ENCODE measurements around the gene GPC3.

The GPC3 gene

GRCh38 chrX:133838761-133839676 lies 146.4 kb downstream of the GPC3 start:
- H3K4me3 Mint-ChIP-seq, result no peak overlapping the region
- ATAC-seq, result no peak
- no peak overlapping the region for H3K27ac Mint-ChIP-seq
- H3K4me1 Mint-ChIP-seq, result no peaks in the 10 kb centered on the region
- DNase-seq, result peak; percentile 5 to 9
- H3K9me3 Mint-ChIP-seq, result no peaks in the 10 kb centered on the region
- no peaks in the 10 kb centered on the region for H3K27me3 Mint-ChIP-seq

GRCh38 chrX:133837091-133837490 lies 148.3 kb downstream of the GPC3 start:
- DNase-seq (no peak), ATAC-seq (no peak)
- no peak overlapping the region for H3K27ac Mint-ChIP-seq
- H3K4me1 Mint-ChIP-seq, result no peaks in the 10 kb centered on the region
- no peaks in the 10 kb centered on the region for H3K9me3 Mint-ChIP-seq
- H3K27me3 Mint-ChIP-seq, result no peaks in the 10 kb centered on the region
- no peak overlapping the region for H3K4me3 Mint-ChIP-seq

DNA sequence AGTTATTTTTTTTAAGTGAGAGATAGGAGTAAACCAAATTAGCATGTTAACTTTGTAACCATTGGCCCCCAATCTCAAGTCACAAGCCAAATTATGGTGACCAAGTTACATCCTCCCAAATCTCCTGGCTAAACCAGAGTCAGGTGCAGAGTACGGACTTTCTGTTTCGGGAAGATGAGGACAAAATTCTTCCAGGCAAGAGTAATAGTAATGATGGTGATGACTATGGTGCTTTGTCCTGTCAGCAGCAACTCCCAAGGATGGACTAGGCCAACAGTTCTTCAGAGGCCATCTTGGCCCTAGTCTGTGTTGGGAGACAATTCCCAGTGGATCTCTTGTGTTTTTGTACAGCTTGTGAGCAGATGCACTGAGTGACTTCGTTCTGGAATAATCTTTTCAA lies 148.8 kb downstream of the GPC3 start:
- Mint-ChIP-seq H3K4me1 (no peaks in the 10 kb centered on the region), H3K9me3 (no peaks in the 10 kb centered on the region), H3K27me3 (no peaks in the 10 kb centered on the region), H3K27ac (no peak overlapping the region), H3K4me3 (no peak overlapping the region)
- no peak for ATAC-seq
- no peak for DNase-seq

DNA sequence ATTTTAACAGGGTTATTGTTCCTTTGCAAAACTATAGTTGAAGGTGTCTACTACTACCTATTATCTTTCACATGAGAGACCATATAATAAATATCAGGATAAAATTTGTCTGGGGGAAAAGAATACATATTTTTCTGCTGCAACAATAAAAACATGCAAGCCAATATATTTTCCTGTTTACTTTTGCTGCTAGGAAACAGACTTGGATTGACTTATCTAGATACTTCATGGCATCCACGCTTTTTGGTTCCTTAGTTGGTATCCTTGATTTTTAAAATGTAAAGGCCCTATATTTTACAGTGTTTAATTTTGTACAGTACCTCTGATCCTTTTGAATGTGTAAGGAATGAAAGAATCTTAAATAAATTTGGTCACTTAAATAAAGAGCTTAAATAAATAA lies 150.6 kb downstream of the GPC3 start:
- Mint-ChIP-seq H3K27me3 (no peaks in the 10 kb centered on the region), H3K9me3 (no peaks in the 10 kb centered on the region), H3K4me1 (no peaks in the 10 kb centered on the region), H3K27ac (no peak overlapping the region), H3K4me3 (no peak overlapping the region)
- ATAC-seq (no peak), DNase-seq (no peak)

DNA sequence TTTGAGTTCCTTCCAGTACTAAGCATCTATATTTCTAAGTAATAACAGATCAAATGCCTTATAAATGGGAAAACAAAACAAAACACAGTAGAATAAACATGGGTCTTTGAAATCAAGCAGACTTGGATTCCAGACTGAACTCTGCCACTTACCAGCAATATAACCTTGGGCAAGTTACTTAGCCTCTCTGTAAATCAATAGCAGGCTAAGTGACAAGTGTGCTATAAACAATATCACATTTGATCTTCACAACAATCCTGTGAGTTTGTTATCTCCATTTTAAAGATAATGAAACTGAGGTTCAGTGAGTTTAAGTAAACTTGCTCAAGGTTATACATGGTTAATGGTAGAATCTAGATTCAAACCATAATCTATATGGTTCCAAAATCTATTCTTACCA lies 165.8 kb downstream of the GPC3 start:
- DNase-seq, result no peak
- Mint-ChIP-seq H3K9me3 (no peaks in the 10 kb centered on the region), H3K4me3 (no peak overlapping the region), H3K27me3 (no peaks in the 10 kb centered on the region), H3K4me1 (no peaks in the 10 kb centered on the region), H3K27ac (no peak overlapping the region)
- no peak for ATAC-seq

DNA sequence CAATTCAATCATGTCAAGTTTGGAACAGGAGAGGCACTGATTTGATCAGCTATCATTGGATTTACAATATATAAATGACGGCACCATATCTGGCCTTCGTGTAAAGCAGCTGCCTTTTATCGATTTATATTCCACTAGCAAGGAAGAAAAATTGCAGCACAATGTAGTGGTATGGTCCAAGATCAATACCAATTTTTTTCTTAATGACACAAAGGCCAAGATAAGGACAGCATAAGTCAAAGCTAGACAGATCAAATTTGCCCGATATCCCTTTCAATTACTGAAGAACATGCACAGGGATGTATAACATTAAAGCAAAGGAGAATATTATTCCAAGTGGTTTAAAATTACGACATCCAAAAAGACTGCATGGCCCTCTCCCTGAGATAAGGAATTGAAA lies 167.4 kb downstream of the GPC3 start:
- H3K4me3 Mint-ChIP-seq, result no peak overlapping the region
- no peaks in the 10 kb centered on the region for H3K27me3 Mint-ChIP-seq
- ATAC-seq (no peak), DNase-seq (no peak)
- no peaks in the 10 kb centered on the region for H3K4me1 Mint-ChIP-seq
- no peaks in the 10 kb centered on the region for H3K9me3 Mint-ChIP-seq
- no peak overlapping the region for H3K27ac Mint-ChIP-seq

- H3K27ac Mint-ChIP-seq, result no peak overlapping the region
- ATAC-seq (no peak), DNase-seq (no peak)
- H3K27me3 Mint-ChIP-seq, result no peaks in the 10 kb centered on the region
- no peak overlapping the region for H3K4me3 Mint-ChIP-seq
- no peaks in the 10 kb centered on the region for H3K4me1 Mint-ChIP-seq
- H3K9me3 Mint-ChIP-seq, result no peaks in the 10 kb centered on the region
Observed at GRCh38 chrX:133815496-133815895, 169.9 kb downstream of the GPC3 start.

- no peaks in the 10 kb centered on the region for H3K27me3 Mint-ChIP-seq
- H3K27ac Mint-ChIP-seq, result no peak overlapping the region
- no peaks in the 10 kb centered on the region for H3K4me1 Mint-ChIP-seq
- no peak overlapping the region for H3K4me3 Mint-ChIP-seq
- ATAC-seq (no peak), DNase-seq (no peak)
- no peaks in the 10 kb centered on the region for H3K9me3 Mint-ChIP-seq
Observed at GRCh38 chrX:133813971-133814370, 171.4 kb downstream of the GPC3 start.

DNA sequence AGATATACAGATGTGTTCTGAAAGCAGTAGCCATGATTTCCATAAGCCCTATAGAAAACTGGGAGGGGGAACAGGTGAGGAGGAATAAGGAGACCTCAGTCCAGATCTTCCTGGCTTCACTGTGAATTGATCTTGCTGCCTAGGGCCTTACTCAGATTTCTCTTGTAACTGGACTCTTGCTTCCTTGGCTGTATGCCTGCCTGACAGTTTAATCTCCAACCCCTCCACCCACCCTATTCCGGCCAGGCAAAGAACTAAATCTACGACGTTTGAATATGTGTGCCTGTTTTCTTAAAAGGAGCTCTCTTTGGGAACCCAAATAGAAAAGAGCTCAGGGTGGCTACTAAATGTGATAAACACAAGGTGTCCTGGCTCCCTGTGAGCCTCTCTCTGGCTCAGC lies 173.0 kb downstream of the GPC3 start:
- Mint-ChIP-seq H3K4me3 (no peak overlapping the region), H3K27ac (no peak overlapping the region), H3K9me3 (no peaks in the 10 kb centered on the region), H3K4me1 (no peaks in the 10 kb centered on the region), H3K27me3 (no peaks in the 10 kb centered on the region)
- ATAC-seq (no peak), DNase-seq (no peak)

DNA sequence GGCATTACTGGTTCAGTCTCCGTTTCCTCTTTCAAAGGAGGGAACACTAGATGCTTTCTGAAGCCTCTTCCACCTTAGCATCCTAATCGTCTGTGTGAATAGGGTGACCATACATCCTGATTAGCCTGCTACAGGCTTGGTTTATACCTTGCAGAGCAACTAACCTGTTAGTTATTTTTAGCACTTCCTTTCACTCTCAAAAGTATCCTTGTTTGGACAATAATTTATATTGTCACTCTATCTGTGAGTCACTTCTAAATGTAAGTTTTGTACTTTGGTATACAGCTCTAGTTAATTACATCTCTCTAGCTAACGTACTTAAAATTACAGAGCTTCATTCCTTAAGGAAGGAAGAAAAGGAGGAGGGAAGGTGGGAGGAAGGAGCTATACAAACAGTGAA lies 174.5 kb downstream of the GPC3 start:
- Mint-ChIP-seq H3K9me3 (no peaks in the 10 kb centered on the region), H3K27ac (no peak overlapping the region), H3K4me1 (no peaks in the 10 kb centered on the region), H3K27me3 (no peaks in the 10 kb centered on the region), H3K4me3 (no peak overlapping the region)
- ATAC-seq (no peak), DNase-seq (no peak)

DNA sequence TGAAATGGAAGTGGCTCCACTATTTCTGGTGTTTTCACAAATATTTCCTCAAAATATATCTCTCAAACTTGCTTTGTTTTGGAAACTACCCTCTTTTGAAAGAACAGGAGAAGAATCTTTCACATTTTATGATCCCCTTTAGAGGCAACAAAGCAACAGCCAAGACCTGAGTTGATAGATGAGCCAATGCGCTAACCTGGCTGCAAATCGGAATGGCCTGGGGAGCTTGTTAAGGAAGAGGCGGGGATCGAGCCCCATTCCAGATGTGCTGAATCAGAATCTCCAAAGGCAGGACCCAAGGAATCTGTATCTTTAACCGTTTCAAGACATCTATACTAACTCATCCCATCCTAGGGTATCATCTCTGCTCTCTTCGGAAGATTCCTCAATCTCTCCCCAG lies 181.3 kb downstream of the GPC3 start:
- ATAC-seq (no peak), DNase-seq (no peak)
- Mint-ChIP-seq H3K9me3 (no peaks in the 10 kb centered on the region), H3K4me1 (no peaks in the 10 kb centered on the region), H3K27ac (no peak overlapping the region), H3K4me3 (no peak overlapping the region), H3K27me3 (no peaks in the 10 kb centered on the region)

DNA sequence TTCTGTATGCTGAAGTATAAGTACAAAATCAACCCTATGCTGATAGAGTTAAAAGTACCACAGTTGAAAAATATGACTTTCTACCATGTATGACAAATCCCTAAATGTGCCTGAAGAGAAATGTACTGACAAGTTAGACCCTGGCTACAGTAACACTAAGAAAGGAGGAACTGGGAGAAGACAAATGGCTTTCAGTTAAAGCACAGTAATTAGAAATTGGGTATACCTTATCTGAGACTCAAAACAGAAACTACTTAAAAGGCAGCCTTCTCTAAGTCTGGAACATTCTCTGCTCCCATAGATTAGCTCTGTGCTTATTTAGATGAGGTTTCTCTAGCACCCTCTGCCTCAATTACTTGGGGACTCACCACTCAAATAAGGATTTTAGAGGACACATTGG lies 189.1 kb downstream of the GPC3 start:
- H3K27me3 Mint-ChIP-seq, result no peaks in the 10 kb centered on the region

GRCh38 chrX:133794126-133794525 lies 191.3 kb downstream of the GPC3 start:
- no peak overlapping the region for H3K4me3 Mint-ChIP-seq
- DNase-seq (no peak), ATAC-seq (no peak)
- H3K27ac Mint-ChIP-seq, result no peak overlapping the region
- H3K27me3 Mint-ChIP-seq, result no peaks in the 10 kb centered on the region
- no peaks in the 10 kb centered on the region for H3K9me3 Mint-ChIP-seq
- H3K4me1 Mint-ChIP-seq, result no peaks in the 10 kb centered on the region

More for the DNA sequence above, 189.1 kb downstream of the GPC3 start:
- Mint-ChIP-seq H3K4me1 (no peaks in the 10 kb centered on the region), H3K4me3 (no peak overlapping the region), H3K9me3 (no peaks in the 10 kb centered on the region), H3K27ac (no peak overlapping the region)
- ATAC-seq (no peak), DNase-seq (no peak)

- Mint-ChIP-seq H3K4me3 (no peak overlapping the region), H3K4me1 (no peaks in the 10 kb centered on the region), H3K9me3 (no peaks in the 10 kb centered on the region), H3K27ac (no peak overlapping the region), H3K27me3 (no peaks in the 10 kb centered on the region)
- ATAC-seq, result no peak
- no peak for DNase-seq
Observed at GRCh38 chrX:133793626-133794025, 191.8 kb downstream of the GPC3 start.

GRCh38 chrX:133792198-133792953 lies 193.0 kb downstream of the GPC3 start:
- no peaks in the 10 kb centered on the region for H3K9me3 Mint-ChIP-seq
- H3K4me1 Mint-ChIP-seq, result no peaks in the 10 kb centered on the region
- no peak overlapping the region for H3K4me3 Mint-ChIP-seq
- no peaks in the 10 kb centered on the region for H3K27me3 Mint-ChIP-seq
- no peak overlapping the region for H3K27ac Mint-ChIP-seq
- DNase-seq (peak; percentile 38 to 53), ATAC-seq (peak; percentile 67)

DNA sequence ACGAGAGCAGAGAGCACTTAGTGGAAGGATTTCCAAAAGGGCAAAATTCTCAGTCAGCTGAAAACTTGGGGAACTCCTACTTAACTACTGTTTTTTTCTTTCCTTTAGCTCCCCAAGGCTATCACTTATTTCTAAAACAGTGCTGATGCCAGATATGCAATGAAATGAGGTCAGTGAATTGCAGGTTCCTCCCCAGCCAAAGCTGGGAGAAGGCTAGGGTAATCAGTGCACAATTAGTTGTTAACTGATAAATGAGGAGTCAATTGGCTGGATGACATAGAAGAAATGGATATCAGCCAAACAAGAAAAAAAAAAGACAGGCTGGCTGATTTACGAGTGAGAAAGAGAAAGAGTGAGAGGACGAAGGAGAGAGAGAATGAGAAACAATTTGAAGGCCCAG lies 195.6 kb downstream of the GPC3 start:
- no peaks in the 10 kb centered on the region for H3K9me3 Mint-ChIP-seq
- no peak for ATAC-seq
- no peak overlapping the region for H3K4me3 Mint-ChIP-seq
- H3K27me3 Mint-ChIP-seq, result no peaks in the 10 kb centered on the region
- H3K27ac Mint-ChIP-seq, result peak overlapping the region in 1 of 2 donors; percentile 5
- DNase-seq, result no peak
- no peaks in the 10 kb centered on the region for H3K4me1 Mint-ChIP-seq

Data from stimulated activated naive CD8-positive, alpha-beta T cell treated with anti-CD3 and anti-CD28 coated beads, Interleukin-15, amount 100 ng/mL, for 72 hours (primary cell).